Measurements from ENCODE around the gene TMEM256.
"Not testable (repeated sequence)": the region's sequence is repeated elsewhere in the genome, so short reads cannot be mapped to it uniquely, and the experiment has no call there.

The TMEM256 gene

GRCh38 chr17:7383371-7383741 is 20.5 kb downstream of the TMEM256 start:
- no peak for DNase-seq

GRCh38 chr17:7382901-7383300 is 21.0 kb downstream of the TMEM256 start:
- DNase-seq, result no peak

- DNase-seq, result no peak
Observed at GRCh38 chr17:7380855-7381683, 22.8 kb downstream of the TMEM256 start, which contains the start of gene TNK1. Gene TNK1, plus strand, starts transcription at chr17:7381089. Its CDS starts 1,838 bp downstream, at chr17:7382927.

GRCh38 chr17:7380321-7380720 is 23.6 kb downstream of the TMEM256 start:
- DNase-seq, result no peak

- DNase-seq, result no peak
Observed at GRCh38 chr17:7379134-7379533, 24.8 kb downstream of the TMEM256 start.

GRCh38 chr17:7374353-7374752 is 29.5 kb downstream of the TMEM256 start:
- no peak for DNase-seq

- DNase-seq, result no peak
Observed at GRCh38 chr17:7370853-7371252, 33.0 kb downstream of the TMEM256 start.

GRCh38 chr17:7369825-7370224 is 34.1 kb downstream of the TMEM256 start:
- no peak for DNase-seq

- not testable (repeated sequence) for DNase-seq
Observed at GRCh38 chr17:7368599-7368994, 35.3 kb downstream of the TMEM256 start.

- no peak for DNase-seq
Observed at GRCh38 chr17:7367918-7368598, 35.8 kb downstream of the TMEM256 start.

- DNase-seq, result no peak
Observed at GRCh38 chr17:7367083-7367482, 36.8 kb downstream of the TMEM256 start.

- not testable (repeated sequence) for DNase-seq
Observed at GRCh38 chr17:7365963-7366362, 37.9 kb downstream of the TMEM256 start.

- no peak for DNase-seq
Observed at GRCh38 chr17:7363311-7363710, 40.6 kb downstream of the TMEM256 start.

- DNase-seq, result no peak
Observed at GRCh38 chr17:7361906-7362305, 42.0 kb downstream of the TMEM256 start.

- DNase-seq, result no peak
Observed at GRCh38 chr17:7357381-7357780, 46.5 kb downstream of the TMEM256 start.

- DNase-seq, result no peak
Observed at GRCh38 chr17:7356756-7357155, 47.1 kb downstream of the TMEM256 start.

GRCh38 chr17:7356072-7356549 is 47.8 kb downstream of the TMEM256 start:
- DNase-seq, result peak; percentile 87 to 88

- no peak for DNase-seq
Observed at GRCh38 chr17:7355573-7355972, 48.3 kb downstream of the TMEM256 start.

GRCh38 chr17:7355053-7355452 is 48.8 kb downstream of the TMEM256 start, which contains the start of gene TMEM95:
Gene TMEM95, plus strand, starts transcription at chr17:7355156. Its CDS starts 49 bp downstream, at chr17:7355205.
- DNase-seq, result no peak

- peak in 1 of 2 donors; percentile 21 for DNase-seq
Observed at GRCh38 chr17:7354262-7354843, 49.5 kb downstream of the TMEM256 start.

Measured in CD4-positive, alpha-beta T cell treated with Interleukin-1 beta for 1 hour (primary cell).